Fibroblast of lung (primary cell): ENCODE results near the gene PNMA3.

ENCODE experiments used
- EZH2 ChIP-seq: IDR thresholded peaks from 2 replicates; pipeline ENCODE4 v1.5.1; 2012; ENCODE audit warnings: low read length, control low read depth, mild to moderate bottlenecking; ENCODE audit errors: missing control alignments
- TF ChIP-seq, protein P1 (sequence below), 2 donors: IDR thresholded peaks in 1 of 2; conservative IDR thresholded peaks in 1 of 2; 1 replicate in 1 of 2; 2 replicates in 1 of 2; pipeline ENCODE4 v1.5.1; 2011 to 2012; ENCODE audit warnings: low read length in 2 of 2, control low read depth in 1 of 2, inconsistent platforms in 1 of 2, low read depth in 1 of 2, mild to moderate bottlenecking in 1 of 2

DNA sequence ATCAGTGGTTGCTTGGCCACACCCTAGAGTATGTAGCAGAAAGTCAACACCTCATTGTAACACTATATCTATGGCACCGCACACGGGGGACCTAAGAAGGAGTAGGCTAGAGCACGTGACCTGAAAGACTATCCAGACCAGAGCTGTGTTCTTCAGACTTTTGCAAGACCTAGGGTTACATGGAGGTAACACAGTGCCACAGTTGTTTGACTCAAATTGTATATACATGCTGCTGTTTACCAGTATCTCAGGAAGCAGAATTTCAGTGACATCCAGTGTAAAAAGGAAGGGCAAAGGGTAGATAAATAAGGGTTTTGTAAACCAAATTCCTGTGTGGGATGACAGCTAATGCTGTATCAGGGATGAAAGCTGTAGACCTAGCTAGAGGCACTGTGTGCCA, 46.1 kb downstream of the PNMA3 start:
- TF ChIP-seq, protein P1, sequence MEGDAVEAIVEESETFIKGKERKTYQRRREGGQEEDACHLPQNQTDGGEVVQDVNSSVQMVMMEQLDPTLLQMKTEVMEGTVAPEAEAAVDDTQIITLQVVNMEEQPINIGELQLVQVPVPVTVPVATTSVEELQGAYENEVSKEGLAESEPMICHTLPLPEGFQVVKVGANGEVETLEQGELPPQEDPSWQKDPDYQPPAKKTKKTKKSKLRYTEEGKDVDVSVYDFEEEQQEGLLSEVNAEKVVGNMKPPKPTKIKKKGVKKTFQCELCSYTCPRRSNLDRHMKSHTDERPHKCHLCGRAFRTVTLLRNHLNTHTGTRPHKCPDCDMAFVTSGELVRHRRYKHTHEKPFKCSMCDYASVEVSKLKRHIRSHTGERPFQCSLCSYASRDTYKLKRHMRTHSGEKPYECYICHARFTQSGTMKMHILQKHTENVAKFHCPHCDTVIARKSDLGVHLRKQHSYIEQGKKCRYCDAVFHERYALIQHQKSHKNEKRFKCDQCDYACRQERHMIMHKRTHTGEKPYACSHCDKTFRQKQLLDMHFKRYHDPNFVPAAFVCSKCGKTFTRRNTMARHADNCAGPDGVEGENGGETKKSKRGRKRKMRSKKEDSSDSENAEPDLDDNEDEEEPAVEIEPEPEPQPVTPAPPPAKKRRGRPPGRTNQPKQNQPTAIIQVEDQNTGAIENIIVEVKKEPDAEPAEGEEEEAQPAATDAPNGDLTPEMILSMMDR (conservative IDR thresholded peaks at IDR 0.05 in 1 of 2, IDR thresholded peaks at IDR 0.05 in 1 of 2; ENCODE audit: low read depth in 1 of 2, low read length in 2 of 2), result no peak
- no peak for TF ChIP-seq EZH2
